Caco-2 (cell line): Measurements from ENCODE around the gene NANS. TPM values are rescaled to one million over a fixed set of nuclear protein-coding genes. Genes with fewer than 3 reads are reported as not detected.

ENCODE experiments used
- BruUV-seq: library from RNA; stranded (reverse); fragments of 400-500 nt; replicated peaks from 2 replicates; lab custom pipeline; 2021; lab: Mats Ljungman, UMichigan
- CTCF ChIA-PET: fragments of 300-600 bp; sonication (Branson Sonifier 250); formaldehyde crosslinking; loops from one replicate; lab custom pipeline; 2022; ENCODE audit warnings: antibody characterized with exemption; lab: Charles Lee
- POLR2A ChIA-PET: fragments of 300-600 bp; sonication (Branson Sonifier 250); formaldehyde crosslinking; loops from one replicate; lab custom pipeline; 2022; ENCODE audit warnings: antibody characterized with exemption; lab: Charles Lee
- DNase-seq, 2 experiments: peaks; one replicate each; pipeline versions ENCODE4 v3.0.0 to v3.0.0-alpha.2; 2020 to 2022
- H3K27me3 ChIP-seq: replicated peaks from 2 replicates; pipeline ENCODE4 v1.6.0; 2011; ENCODE audit warnings: low read length; ENCODE audit not compliant: control insufficient read depth, insufficient read depth
- H3K36me3 ChIP-seq: 2 replicates; pipeline ENCODE4 v1.5.1; 2011; ENCODE audit warnings: low read length; ENCODE audit not compliant: control insufficient read depth, insufficient read depth
- H3K4me1 ChIP-seq: fragments of 250-450 bp; sonication (Bioruptor Pico); 2 replicates; pipeline ENCODE4 v1.5.1; 2020; ENCODE audit warnings: mild to moderate bottlenecking
- H3K4me3 ChIP-seq: 2 replicates; pipeline ENCODE4 v1.5.1; 2011; ENCODE audit warnings: low read depth, mild to moderate bottlenecking, control low read depth, low read length
- H3K9me3 ChIP-seq: fragments of 250-450 bp; sonication (Bioruptor Pico); 2 replicates; pipeline ENCODE4 v1.5.1; 2020; ENCODE audit warnings: mild to moderate bottlenecking, moderate library complexity
- H3K27ac Mint-ChIP-seq: one replicate; pipeline ENCODE4 v1.8.0; 2022; ENCODE audit warnings: mixed read lengths; ENCODE audit not compliant: unreplicated experiment
- H3K27me3 Mint-ChIP-seq: one replicate; pipeline ENCODE4 v1.8.0; 2022; ENCODE audit warnings: mixed read lengths; ENCODE audit not compliant: insufficient read depth, unreplicated experiment
- H3K36me3 Mint-ChIP-seq: one replicate; pipeline ENCODE4 v1.8.0; 2022; ENCODE audit warnings: mild to moderate bottlenecking, mixed read lengths; ENCODE audit not compliant: insufficient read depth, unreplicated experiment
- H3K4me1 Mint-ChIP-seq: one replicate; pipeline ENCODE4 v1.8.0; 2022; ENCODE audit warnings: low read depth, mixed read lengths; ENCODE audit not compliant: unreplicated experiment
- H3K4me3 Mint-ChIP-seq: one replicate; pipeline ENCODE4 v1.8.0; 2022; ENCODE audit warnings: mild to moderate bottlenecking, moderate library complexity, mixed read lengths; ENCODE audit not compliant: unreplicated experiment
- H3K9me3 Mint-ChIP-seq: one replicate; pipeline ENCODE4 v1.8.0; 2022; ENCODE audit warnings: mixed read lengths; ENCODE audit not compliant: unreplicated experiment
- CTCF ChIP-seq, 2 experiments: fragments of 200-600 bp in 1 of 2; IDR thresholded peaks; 1 replicate in 1 of 2; 2 replicates in 1 of 2; pipeline versions ENCODE4 v1.5.1 to v1.8.0; 2011 to 2022; ENCODE audit warnings: antibody characterized with exemption in 1 of 2, control low read depth in 1 of 2, inconsistent platforms in 1 of 2, low read depth in 1 of 2, low read length in 1 of 2, mild to moderate bottlenecking in 1 of 2, moderate library complexity in 1 of 2; ENCODE audit not compliant: insufficient read depth in 1 of 2, severe bottlenecking in 1 of 2, unreplicated experiment in 1 of 2
- intact Hi-C: fragments of 100-400 bp; cut with micrococcal nuclease; formaldehyde crosslinking; loops from one replicate; pipeline ENCODE4 v1.10.0; 2022; ENCODE audit not compliant: unreplicated experiment
- total RNA-seq: library from RNA; stranded (reverse); gene quantifications from 2 replicates; pipeline ENCODE4 v1.2.3, GENCODE V29; 2022

Gene NANS
- total RNA-seq, 1 experiment from 2014 or later = 68.7 TPM

GRCh38 chr9:98020476-98021145, 35.9 kb upstream of the NANS start:
- intact Hi-C loops = no loop called here
- Histone ChIP-seq H3K27me3 (no peaks in the 10 kb centered on the region), H3K36me3 (peaks cover 1% of the 10 kb centered on the region; the same call in 1 of the 2 replicates), H3K4me1 (no peaks in the 10 kb centered on the region), H3K9me3 (no peaks in the 10 kb centered on the region), H3K4me3 (no peak overlapping the region)
- H3K27ac Mint-ChIP-seq = no peak overlapping the region
- no peak overlapping the region for H3K4me3 Mint-ChIP-seq
- H3K9me3 Mint-ChIP-seq = no peaks in the 10 kb centered on the region
- BruUV-seq = no TSS peak
- H3K36me3 Mint-ChIP-seq = peaks cover 69% of the 10 kb centered on the region
- ChIA-PET POLR2A (no interaction called here), CTCF (interaction anchor here (0.6 to 1.4 kb wide), 2 partner anchors 14 to 35 kb away, joined by 3 to 4 read pairs; no protein-coding TSS in a partner anchor)
- H3K4me1 Mint-ChIP-seq = no peaks in the 10 kb centered on the region
- TF ChIP-seq CTCF (IDR thresholded peaks at IDR 0.05; ENCODE audit: insufficient read depth in 1 of 2, low read depth in 1 of 2, low read length in 1 of 2, severe bottlenecking in 1 of 2, unreplicated experiment in 1 of 2) = no peak
- no peaks in the 10 kb centered on the region for H3K27me3 Mint-ChIP-seq
- DNase-seq = no peak

GRCh38 chr9:98021306-98022040, 35.1 kb upstream of the NANS start:
- no TSS peak for BruUV-seq
- Mint-ChIP-seq H3K36me3 (peaks cover 60% of the 10 kb centered on the region), H3K9me3 (no peaks in the 10 kb centered on the region), H3K27ac (no peak overlapping the region), H3K27me3 (no peaks in the 10 kb centered on the region), H3K4me1 (no peaks in the 10 kb centered on the region), H3K4me3 (no peak overlapping the region)
- Histone ChIP-seq H3K36me3 (peaks cover 1% of the 10 kb centered on the region; the same call in 1 of the 2 replicates), H3K4me1 (no peaks in the 10 kb centered on the region), H3K9me3 (no peaks in the 10 kb centered on the region), H3K27me3 (no peaks in the 10 kb centered on the region), H3K4me3 (no peak overlapping the region)
- no peak for TF ChIP-seq CTCF (IDR thresholded peaks at IDR 0.05; ENCODE audit: insufficient read depth in 1 of 2, low read depth in 1 of 2, low read length in 1 of 2, severe bottlenecking in 1 of 2, unreplicated experiment in 1 of 2)
- ChIA-PET POLR2A (no interaction called here), CTCF (no interaction called here)
- intact Hi-C loops = no loop called here
- no peak for DNase-seq

GRCh38 chr9:98022447-98022846, 34.1 kb upstream of the NANS start:
- DNase-seq = no peak
- intact Hi-C loops = no loop called here
- no TSS peak for BruUV-seq
- H3K36me3 ChIP-seq = no peaks in the 10 kb centered on the region; the same call in 1 of the 2 replicates
- H3K9me3 Mint-ChIP-seq = no peaks in the 10 kb centered on the region
- ChIA-PET CTCF (no interaction called here), POLR2A (interaction anchor here (0.6 kb wide), 1 partner anchor 9 kb away, joined by 5 read pairs; no protein-coding TSS in a partner anchor)
- H3K9me3 ChIP-seq = no peaks in the 10 kb centered on the region
- H3K27ac Mint-ChIP-seq = no peak overlapping the region
- no peak for TF ChIP-seq CTCF (IDR thresholded peaks at IDR 0.05; ENCODE audit: insufficient read depth in 1 of 2, low read depth in 1 of 2, low read length in 1 of 2, severe bottlenecking in 1 of 2, unreplicated experiment in 1 of 2)
- no peaks in the 10 kb centered on the region for H3K27me3 Mint-ChIP-seq
- no peak overlapping the region for H3K4me3 ChIP-seq
- H3K4me1 ChIP-seq = no peaks in the 10 kb centered on the region
- H3K4me1 Mint-ChIP-seq = no peaks in the 10 kb centered on the region
- no peaks in the 10 kb centered on the region for H3K27me3 ChIP-seq
- H3K4me3 Mint-ChIP-seq = no peak overlapping the region
- H3K36me3 Mint-ChIP-seq = peaks cover 51% of the 10 kb centered on the region
